Measurements from ENCODE around the gene PADI2.

PADI2 gene

DNA sequence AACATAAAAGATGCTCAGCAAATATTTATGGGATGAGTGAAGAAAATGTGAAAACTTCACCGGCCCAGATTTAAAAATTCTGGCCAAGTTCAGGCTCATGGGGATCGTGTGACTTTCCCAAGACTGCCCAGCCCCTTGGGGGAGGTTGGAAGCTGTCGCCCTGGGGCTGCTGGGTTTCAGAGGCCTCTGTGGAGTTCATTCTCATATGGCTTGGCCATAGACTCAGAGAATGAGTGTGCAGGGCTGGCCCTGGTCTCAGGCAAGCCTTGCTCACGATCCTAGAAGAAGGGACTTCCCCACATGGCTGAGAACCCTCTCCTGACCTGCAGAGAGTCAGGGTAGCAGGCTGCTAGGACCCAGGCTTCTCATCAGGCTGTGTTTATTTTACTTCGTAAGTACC is 24.6 kb downstream of the PADI2 start:
- TF ChIP-seq ZFX (IDR thresholded peaks at IDR 0.05): no peak
- TF ChIP-seq, protein P1, sequence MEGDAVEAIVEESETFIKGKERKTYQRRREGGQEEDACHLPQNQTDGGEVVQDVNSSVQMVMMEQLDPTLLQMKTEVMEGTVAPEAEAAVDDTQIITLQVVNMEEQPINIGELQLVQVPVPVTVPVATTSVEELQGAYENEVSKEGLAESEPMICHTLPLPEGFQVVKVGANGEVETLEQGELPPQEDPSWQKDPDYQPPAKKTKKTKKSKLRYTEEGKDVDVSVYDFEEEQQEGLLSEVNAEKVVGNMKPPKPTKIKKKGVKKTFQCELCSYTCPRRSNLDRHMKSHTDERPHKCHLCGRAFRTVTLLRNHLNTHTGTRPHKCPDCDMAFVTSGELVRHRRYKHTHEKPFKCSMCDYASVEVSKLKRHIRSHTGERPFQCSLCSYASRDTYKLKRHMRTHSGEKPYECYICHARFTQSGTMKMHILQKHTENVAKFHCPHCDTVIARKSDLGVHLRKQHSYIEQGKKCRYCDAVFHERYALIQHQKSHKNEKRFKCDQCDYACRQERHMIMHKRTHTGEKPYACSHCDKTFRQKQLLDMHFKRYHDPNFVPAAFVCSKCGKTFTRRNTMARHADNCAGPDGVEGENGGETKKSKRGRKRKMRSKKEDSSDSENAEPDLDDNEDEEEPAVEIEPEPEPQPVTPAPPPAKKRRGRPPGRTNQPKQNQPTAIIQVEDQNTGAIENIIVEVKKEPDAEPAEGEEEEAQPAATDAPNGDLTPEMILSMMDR (conservative IDR thresholded peaks at IDR 0.05): no peak
- no peak overlapping the region for H3K27ac ChIP-seq

DNA sequence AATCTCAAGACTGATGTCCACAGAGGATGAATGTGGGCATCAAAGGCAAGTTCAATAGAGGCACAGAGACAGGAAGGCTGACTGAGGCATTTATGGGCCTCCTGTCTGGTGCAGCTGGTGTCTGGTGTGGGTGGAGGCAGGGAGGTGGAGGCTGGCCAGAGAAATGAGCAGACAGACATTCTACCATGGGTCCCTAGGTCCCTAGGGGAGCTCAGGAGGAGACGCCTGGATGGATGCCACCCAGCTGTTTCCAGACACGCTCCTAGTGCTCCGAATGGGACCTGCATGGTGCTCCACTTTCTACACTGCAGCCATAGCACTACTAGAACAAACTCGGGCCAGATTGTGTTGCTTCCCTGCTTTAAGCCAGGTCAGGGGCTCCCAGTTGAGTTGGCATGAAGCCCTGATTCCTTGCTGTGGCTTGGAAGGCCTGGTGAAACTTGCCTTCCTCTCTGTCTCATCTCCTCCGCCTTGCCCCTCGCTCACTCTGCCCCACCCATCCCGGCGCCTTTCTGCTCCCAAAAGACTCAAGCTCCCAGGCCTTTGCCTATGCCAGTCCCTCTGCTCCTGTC is 25.3 kb downstream of the PADI2 start:
- no peak for TF ChIP-seq ZFX (IDR thresholded peaks at IDR 0.05)
- TF ChIP-seq, protein P1 (conservative IDR thresholded peaks at IDR 0.05): no peak
- H3K27ac ChIP-seq: no peak overlapping the region

DNA sequence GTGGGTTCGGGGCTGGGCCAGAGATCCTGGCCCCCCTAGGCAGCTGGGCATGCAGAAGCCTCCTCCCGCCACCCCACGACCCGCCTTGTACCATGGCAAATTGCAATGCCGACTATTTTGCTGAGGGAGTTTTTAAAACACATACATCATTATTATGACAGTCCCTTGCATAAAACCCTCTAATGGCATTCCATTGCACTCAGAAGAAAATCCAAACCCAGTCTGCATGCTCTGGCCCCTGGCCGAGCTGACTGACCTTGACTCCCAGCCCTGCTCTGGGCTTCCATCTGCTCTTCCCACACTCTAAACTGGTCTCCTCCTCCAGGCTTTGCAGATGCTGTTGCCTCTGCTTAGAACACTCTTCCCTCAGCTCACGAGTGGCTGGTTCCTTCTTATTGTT is 28.0 kb downstream of the PADI2 start:
- no peak overlapping the region for H3K27ac ChIP-seq
- TF ChIP-seq, protein P1 (conservative IDR thresholded peaks at IDR 0.05): no peak
- TF ChIP-seq ZFX (IDR thresholded peaks at IDR 0.05): no peak

DNA sequence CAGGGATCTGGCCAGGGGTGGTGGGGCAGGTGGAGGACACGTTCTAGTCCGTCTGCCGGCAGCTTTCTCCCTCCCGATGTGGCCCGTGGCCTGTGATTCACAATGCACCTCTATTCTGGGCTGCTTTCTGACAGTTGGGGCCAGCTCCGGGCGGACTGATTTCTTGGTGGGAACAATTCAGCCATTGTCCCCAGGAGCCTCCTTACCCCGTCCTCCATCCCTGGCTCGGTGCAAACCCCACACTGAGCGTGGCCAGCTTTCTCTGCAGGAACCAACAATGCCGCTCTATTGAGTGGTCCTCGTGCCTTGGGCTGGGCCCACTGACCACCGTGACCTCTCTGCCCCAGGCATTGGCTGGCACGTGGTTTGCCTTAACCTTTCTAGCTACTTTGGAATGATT is 29.7 kb downstream of the PADI2 start:
- TF ChIP-seq ZFX (IDR thresholded peaks at IDR 0.05): no peak
- TF ChIP-seq, protein P1 (conservative IDR thresholded peaks at IDR 0.05): no peak
- H3K27ac ChIP-seq: no peak overlapping the region

DNA sequence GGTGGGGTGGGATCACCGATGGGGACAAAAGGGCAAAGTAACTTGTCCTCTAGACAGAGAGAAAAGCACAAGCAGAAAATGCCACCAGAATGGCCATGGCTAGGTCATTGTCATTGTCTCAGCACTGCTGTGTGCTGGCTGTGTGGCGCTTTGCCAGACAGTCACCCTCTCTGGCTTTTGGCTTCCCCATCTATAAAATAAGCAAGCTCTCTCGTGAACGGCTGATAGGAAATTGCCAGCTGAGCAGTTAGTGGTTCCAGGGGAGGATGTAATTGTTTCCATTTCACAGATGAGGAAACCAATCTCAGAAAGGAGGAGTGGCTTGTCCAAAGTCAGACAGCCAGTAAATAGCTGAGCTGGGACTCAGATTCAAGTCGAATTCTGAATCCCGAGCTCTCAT is 32.5 kb downstream of the PADI2 start:
- H3K27ac ChIP-seq: no peak overlapping the region
- no peak for TF ChIP-seq ZFX (IDR thresholded peaks at IDR 0.05)
- TF ChIP-seq, protein P1 (conservative IDR thresholded peaks at IDR 0.05): no peak

DNA sequence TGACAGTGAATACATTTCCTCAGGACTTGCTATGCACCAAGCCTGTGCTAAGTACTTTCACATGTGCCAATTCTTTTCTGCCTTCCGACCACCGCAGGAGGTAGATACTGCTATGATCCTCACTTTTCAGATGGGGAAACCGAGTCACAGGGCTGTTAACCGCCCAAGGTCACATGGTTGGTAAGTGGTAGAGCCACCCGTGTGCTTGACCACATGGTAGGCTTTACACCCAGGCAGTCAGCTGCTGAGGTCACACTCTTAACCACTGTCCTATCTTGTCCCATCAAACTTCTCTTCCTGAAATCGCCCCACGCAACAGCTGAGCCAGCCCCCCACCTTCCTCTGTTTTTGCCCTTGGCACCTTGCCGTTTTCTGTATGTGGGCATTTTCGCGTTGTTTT is 34.5 kb downstream of the PADI2 start:
- H3K27ac ChIP-seq: no peak overlapping the region
- TF ChIP-seq ZFX (IDR thresholded peaks at IDR 0.05): no peak
- TF ChIP-seq, protein P1 (conservative IDR thresholded peaks at IDR 0.05): no peak

DNA sequence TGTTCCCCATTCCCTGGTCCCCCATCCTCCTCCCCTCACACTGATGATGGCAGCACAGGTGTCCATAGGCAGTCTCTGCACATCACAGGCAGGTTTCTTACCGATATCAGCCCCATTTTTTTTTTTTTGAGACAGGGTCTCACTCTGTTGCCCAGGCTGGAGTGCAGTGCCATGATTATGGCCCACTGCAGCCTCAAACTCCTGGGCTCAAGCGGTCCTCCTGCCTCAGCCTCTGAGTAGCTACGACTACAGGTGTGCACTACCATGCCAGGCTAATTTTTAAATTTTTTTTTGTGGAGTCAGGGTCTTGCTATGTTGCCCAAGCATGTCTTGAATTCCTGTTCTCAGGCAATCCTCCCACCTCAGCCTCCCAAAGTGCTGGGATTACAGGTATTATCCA is 36.5 kb downstream of the PADI2 start:
- H3K27ac ChIP-seq: no peak overlapping the region
- TF ChIP-seq ZFX (IDR thresholded peaks at IDR 0.05): no peak
- TF ChIP-seq, protein P1 (conservative IDR thresholded peaks at IDR 0.05): no peak

Measured in C4-2B (cell line).